Uterus (tissue), 4 donors: ENCODE results near the gene FAM83F. TPM values are rescaled to one million over a fixed set of nuclear protein-coding genes. Genes with fewer than 3 reads are reported as not detected.
"Not testable (repeated sequence)": the region's sequence is repeated elsewhere in the genome, so short reads cannot be mapped to it uniquely, and the experiment has no call there.

Experiments used
- DNase-seq, 2 donors: peaks; one replicate each; pipeline ENCODE4 v3.0.0-alpha.2; 2019 to 2020
- H3K27ac ChIP-seq, 2 donors: fragments of 200-600 bp; sonication (generic); 1 replicate in 1 of 2; 2 replicates in 1 of 2; pipeline ENCODE4 v1.5.1; 2016 to 2018
- H3K27me3 ChIP-seq, 2 donors: fragments of 200-600 bp; sonication (generic); one replicate each; pipeline ENCODE4 v1.5.1; 2018 to 2019; ENCODE audit warnings: control low read depth in 1 of 2
- H3K36me3 ChIP-seq, 2 donors: fragments of 200-600 bp; sonication (generic); one replicate each; pipeline ENCODE4 v1.5.1; 2019; ENCODE audit warnings: control low read depth in 1 of 2
- H3K4me1 ChIP-seq, 2 donors: fragments of 200-600 bp; sonication (generic); one replicate each; pipeline ENCODE4 v1.5.1; 2018 to 2019; ENCODE audit warnings: control low read depth in 1 of 2
- H3K4me3 ChIP-seq, 2 donors: fragments of 200-600 bp; sonication (generic); 1 replicate in 1 of 2; 2 replicates in 1 of 2; pipeline ENCODE4 v1.5.1; 2018 to 2019; ENCODE audit warnings: mild to moderate bottlenecking in 1 of 2
- H3K9me3 ChIP-seq, 2 donors: fragments of 200-600 bp; sonication (generic); one replicate each; pipeline ENCODE4 v1.5.1; 2019; ENCODE audit warnings: control low read depth in 1 of 2
- POLR2A ChIP-seq, 2 donors: fragments of 450-650 bp; IDR thresholded peaks; one replicate each; pipeline ENCODE4 v1.6.1; 2016; ENCODE audit warnings: antibody characterized with exemption in 2 of 2, mild to moderate bottlenecking in 1 of 2, moderate library complexity in 1 of 2
- intact Hi-C: fragments of 100-400 bp; cut with DNase I; formaldehyde crosslinking; loops from one replicate; pipeline ENCODE4 v1.15.1; 2023; ENCODE audit warnings: low total_unique reads
- total RNA-seq, 4 donors: library from RNA; depleted of rRNA in 3 of 4; stranded (reverse); fragments of >200 nt in 3 of 4; gene quantifications; one replicate each; pipeline versions ENCODE4 v1.1.0 to v1.2.4, GENCODE V29; 2014 to 2023
- TF ChIP-seq, protein P1 (sequence below), 4 experiments: fragments of 200-600 bp in 2 of 4; fragments of 450-650 bp in 2 of 4; sonication (generic) in 2 of 4; IDR thresholded peaks; one replicate each; pipeline ENCODE4 v1.5.1; 2016 to 2019; ENCODE audit warnings: antibody characterized with exemption in 4 of 4, mild to moderate bottlenecking in 2 of 4, moderate library complexity in 1 of 4
- donor health status: DM: yes; HTN: yes; CAD: no.

FAM83F gene
- total RNA-seq, 4 donors from 2014 or later = under 0.01 to 2.6 (median 0.11) TPM

DNA sequence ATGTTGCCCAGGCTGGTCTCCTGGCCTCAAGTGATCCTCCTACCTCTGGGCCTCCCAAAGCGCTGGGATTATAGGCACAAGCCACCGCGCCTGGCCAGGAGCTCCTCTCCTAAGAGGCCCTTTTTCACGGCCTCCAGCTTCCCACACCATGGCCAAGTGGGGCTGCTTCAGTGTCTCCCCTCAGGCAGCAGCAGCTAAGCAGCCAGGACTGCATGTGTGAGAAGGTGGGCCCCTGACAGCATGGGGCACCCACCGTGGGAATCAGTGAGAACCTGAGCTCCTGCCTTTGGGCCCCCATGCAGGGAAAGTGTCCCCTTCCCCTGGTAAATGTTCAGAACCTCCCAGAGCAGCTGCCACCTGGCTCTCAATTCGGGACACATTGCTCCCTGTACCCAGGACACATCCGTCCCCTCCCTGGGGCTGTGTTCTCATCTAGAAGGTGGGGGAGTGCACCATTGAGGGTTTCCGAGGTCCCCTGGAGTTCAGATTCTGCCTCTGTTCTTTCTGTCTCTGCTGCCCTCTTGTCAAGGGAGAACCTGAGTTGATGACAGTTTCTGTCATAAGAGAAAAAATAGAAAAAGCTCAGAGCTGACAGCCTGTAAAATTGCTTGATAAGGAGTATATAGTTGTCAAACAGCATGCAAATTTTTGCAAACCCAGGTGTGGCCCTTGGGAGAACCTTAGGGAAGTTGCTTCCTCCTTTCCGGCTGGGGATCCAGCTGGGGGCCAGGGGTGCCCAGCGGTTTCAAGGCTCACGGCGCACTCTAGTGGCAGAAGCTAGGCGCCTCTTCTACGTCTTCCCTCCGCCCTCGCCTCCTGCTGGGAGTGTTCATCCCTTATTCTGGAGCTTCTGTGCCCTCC lies 29.7 kb downstream of the FAM83F start:
- H3K4me3 ChIP-seq = no peak overlapping the region
- intact Hi-C loops = no loop called here
- TF ChIP-seq POLR2A (IDR thresholded peaks at IDR 0.05) = no peak
- TF ChIP-seq, protein P1, sequence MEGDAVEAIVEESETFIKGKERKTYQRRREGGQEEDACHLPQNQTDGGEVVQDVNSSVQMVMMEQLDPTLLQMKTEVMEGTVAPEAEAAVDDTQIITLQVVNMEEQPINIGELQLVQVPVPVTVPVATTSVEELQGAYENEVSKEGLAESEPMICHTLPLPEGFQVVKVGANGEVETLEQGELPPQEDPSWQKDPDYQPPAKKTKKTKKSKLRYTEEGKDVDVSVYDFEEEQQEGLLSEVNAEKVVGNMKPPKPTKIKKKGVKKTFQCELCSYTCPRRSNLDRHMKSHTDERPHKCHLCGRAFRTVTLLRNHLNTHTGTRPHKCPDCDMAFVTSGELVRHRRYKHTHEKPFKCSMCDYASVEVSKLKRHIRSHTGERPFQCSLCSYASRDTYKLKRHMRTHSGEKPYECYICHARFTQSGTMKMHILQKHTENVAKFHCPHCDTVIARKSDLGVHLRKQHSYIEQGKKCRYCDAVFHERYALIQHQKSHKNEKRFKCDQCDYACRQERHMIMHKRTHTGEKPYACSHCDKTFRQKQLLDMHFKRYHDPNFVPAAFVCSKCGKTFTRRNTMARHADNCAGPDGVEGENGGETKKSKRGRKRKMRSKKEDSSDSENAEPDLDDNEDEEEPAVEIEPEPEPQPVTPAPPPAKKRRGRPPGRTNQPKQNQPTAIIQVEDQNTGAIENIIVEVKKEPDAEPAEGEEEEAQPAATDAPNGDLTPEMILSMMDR (IDR thresholded peaks at IDR 0.05) = peak; percentile 60 to 74 (median 74)
- DNase-seq = peak in 1 of 2 donors; percentile 29
- no peaks in the 10 kb centered on the region for H3K4me1 ChIP-seq
- H3K9me3 ChIP-seq = no peaks in the 10 kb centered on the region
- H3K27me3 ChIP-seq = no peaks in the 10 kb centered on the region
- H3K36me3 ChIP-seq = no peaks in the 10 kb centered on the region
- H3K27ac ChIP-seq = no peak overlapping the region

DNA sequence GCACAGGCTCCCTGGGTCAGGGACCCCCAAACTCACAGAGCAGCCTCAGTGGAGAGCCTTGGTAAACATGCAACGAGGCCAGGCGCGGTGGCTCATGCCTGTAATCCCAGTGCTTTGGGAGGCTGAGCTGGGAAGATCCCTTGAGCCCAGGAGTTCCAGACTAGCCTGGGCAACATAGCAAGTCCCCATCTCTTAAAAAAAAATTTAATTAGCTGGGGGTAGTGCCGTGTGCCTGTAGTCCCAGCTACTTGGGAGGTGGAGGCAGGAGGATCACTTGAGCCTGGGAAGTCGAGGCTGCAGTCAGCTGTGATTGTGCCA lies 30.3 kb downstream of the FAM83F start:
- H3K36me3 ChIP-seq, H3K27me3 ChIP-seq, H3K27ac ChIP-seq, H3K9me3 ChIP-seq, DNase-seq, H3K4me3 ChIP-seq, intact Hi-C loops, H3K4me1 ChIP-seq: not testable (repeated sequence)

DNA sequence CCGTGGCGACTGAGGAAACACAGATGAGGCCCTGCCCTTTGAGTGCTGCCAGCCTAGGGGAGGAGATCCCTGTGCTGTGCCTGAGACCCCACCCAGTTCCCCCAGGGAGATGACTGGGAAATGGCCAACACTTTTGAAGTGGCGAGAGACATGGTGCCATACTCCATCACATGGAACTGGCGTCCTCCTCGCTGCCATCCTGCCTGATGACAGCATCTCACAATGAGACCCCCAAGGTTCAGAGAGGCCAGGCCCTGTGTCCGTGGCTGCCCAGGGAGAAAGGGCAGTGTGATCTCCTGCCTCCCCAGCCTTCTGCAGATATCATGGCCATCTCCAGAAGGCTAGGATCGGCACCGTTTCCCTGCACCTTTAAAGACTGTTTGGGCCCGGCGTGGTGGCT lies 31.1 kb downstream of the FAM83F start:
- TF ChIP-seq, protein P1 (IDR thresholded peaks at IDR 0.05) = no peak
- no peak for TF ChIP-seq POLR2A (IDR thresholded peaks at IDR 0.05)
- DNase-seq = no peak
- H3K4me3 ChIP-seq = no peak overlapping the region
- intact Hi-C loops = no loop called here
- no peaks in the 10 kb centered on the region for H3K27me3 ChIP-seq
- no peaks in the 10 kb centered on the region for H3K36me3 ChIP-seq
- H3K9me3 ChIP-seq = no peaks in the 10 kb centered on the region
- no peaks in the 10 kb centered on the region for H3K4me1 ChIP-seq
- no peak overlapping the region for H3K27ac ChIP-seq

DNA sequence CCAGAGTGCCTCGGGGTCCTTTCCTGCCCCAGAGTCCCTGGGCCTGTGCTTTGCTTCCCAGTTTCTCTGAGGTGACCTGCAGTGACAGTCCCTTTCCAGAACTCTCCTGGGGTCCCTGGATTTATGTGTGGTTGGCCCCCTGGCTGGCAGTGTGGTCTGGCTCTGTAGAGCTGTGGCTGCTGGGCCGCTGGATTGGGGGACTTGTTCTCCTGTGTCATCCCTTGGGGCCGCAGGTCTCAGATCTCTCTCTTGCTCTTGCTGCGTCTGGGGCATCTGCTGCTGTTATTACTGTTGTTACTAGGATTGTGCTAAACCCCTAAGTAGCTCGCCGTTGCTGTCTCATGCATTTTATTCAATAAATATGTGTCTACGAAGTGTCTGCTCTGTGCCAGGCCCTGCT lies 31.9 kb downstream of the FAM83F start:
- Histone ChIP-seq H3K4me1 (no peaks in the 10 kb centered on the region), H3K27ac (no peak overlapping the region), H3K4me3 (no peak overlapping the region), H3K9me3 (no peaks in the 10 kb centered on the region), H3K36me3 (no peaks in the 10 kb centered on the region), H3K27me3 (no peaks in the 10 kb centered on the region)
- DNase-seq = no peak
- TF ChIP-seq, protein P1 (IDR thresholded peaks at IDR 0.05) = no peak
- no peak for TF ChIP-seq POLR2A (IDR thresholded peaks at IDR 0.05)
- intact Hi-C loops = no loop called here

DNA sequence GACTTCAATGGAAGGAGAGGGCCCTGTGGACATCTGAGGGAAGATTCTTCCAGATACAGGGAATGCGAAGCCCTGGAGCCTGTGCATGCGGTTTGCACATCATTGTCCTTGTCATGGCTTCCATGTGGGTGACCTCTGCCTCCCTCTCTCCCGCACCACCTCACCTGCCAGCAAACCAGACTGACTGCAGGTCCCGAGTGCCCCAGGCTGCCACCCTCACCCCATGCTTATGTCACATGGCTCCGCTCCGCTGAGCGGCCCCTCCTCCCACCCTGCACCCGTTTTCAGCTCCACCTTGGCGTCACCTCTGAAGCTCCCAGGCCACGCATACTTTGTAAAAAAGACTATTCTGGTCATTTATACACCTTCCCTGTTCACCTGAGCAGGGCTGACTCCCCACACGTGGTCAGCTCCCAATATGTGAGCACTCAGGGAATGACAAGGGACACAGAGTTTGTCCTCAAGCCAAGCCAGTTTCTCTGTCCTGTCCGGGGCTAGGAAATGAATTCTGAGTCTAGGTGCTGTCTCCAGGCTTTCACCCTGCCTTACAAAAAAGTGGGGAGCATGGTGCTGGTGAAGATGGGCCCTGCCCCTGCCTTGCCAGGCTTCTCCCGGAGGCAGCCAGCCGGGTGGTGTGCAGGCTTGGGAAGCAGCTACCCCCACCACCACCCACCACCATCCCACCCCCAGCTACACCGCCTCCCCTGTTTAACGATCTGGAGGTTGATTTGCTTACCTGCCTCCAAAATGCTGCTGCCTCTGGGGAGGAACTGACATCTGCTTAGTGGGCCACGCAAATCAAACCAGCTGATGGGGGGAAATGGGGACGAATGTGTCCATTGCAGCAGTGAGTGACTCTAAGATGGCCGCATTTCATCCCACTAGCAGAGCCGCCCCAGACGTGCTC lies 32.7 kb downstream of the FAM83F start:
- no peaks in the 10 kb centered on the region for H3K4me1 ChIP-seq
- no peaks in the 10 kb centered on the region for H3K9me3 ChIP-seq
- no peak overlapping the region for H3K4me3 ChIP-seq
- no peak for TF ChIP-seq POLR2A (IDR thresholded peaks at IDR 0.05)
- TF ChIP-seq, protein P1 (IDR thresholded peaks at IDR 0.05) = no peak
- no peak for DNase-seq
- H3K36me3 ChIP-seq = no peaks in the 10 kb centered on the region
- H3K27ac ChIP-seq = no peak overlapping the region
- intact Hi-C loops = no loop called here
- no peaks in the 10 kb centered on the region for H3K27me3 ChIP-seq
